Inferior parietal cortex (tissue), 1 donor: ENCODE measurements around the gene FAM83B.

Source experiments
- DNase-seq: peaks from one replicate; pipeline ENCODE4 v3.0.0-alpha.2; 2016; ENCODE audit errors: extremely low spot score

The FAM83B gene

DNA sequence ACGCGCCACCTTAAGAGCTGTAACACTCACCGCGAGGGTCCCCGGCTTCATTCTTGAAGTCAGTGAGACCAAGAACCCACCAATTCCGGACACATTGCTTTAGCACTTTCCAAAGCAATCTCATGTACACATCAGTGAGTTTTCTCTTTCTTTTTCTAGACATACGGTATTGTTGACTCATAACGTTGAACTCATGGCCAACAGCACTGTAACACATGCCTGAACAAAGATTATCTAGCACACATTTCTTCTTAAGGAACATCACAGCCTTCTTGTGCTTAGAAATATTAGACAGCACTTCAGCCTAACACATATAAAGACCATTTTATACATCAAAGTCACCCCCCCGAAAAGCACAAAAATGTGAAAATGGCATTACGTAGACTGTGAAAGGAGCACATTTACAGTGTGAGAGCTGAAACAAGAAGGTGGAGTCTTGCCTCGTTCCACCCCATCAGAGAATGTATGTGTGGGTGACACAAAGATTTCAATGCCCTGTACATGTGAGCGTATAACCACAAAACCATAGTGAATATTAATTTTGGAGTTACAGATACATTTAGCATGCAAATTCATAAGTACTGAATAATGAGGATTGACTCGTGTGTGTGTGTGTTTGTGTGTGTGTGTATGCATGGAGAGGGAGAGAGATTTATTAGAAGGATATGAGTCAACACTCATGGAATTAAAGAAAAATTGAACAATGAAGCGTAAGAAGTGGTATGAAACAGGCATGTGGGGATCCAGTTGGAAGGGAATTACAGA is 134.1 kb downstream of the FAM83B start:
- no peak for DNase-seq

DNA sequence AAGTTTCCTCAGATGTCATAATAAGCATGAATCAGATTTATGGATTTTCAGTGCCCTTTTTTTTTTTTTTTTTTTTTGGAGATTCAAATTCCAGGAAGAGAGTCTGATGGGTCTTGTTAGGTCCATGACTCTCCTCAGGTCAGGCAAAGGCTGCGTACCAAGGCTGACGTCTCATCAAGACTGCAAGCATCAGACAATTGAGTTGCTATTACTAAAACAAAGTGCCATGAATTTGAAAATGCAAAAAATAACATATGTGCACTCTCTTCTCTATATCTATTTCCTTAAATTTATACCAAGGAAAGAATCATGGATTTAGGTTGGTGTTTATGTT is 134.7 kb downstream of the FAM83B start:
- no peak for DNase-seq

DNA sequence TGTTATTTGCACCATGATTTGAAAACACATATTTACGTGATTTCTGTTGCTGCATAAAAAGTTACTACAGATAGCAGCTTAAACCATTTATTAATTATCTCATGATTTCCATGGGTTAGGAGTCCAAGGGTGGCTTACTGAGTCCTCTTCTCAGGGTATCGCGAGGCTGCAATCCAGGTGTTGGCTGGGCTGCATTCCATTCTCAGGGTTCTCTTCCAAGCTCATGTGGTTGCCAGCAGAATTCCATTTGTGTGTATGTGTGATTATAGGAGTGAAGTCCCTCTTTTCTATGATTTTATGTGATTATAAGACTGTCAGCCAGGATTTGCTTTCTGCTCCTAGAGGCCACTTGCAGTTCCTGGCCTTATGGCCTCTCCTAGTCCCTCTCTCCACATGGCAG is 135.1 kb downstream of the FAM83B start:
- no peak for DNase-seq

DNA sequence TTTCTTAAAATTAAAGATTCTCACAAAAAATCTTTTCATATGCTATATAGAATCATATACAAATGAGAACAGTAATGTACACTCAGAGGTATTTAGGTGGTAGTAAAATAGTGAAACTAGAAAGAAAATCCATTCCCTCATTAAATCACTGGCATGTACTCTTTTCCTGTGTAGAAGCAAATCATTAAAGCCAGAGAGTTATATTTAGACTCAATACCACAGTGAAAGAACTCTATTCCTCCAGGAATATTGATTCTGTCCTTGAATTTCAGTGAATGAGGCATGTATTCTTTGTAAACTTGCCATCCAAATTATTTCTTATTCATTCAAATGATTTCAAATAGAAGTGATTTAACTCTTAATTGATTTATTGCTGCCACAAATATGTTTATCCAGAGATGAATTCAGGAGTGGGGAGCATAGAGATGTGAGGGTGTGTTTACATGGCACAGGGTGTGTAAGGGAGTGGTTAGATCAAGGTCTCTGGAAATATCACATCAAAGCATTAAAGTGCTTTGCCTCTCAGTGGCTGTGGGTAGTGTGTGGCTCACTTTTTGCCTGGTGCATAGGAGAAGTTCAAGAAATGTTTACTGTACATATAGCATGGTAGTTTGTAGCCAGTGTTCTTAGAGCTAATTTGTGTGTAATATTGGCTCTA is 141.2 kb downstream of the FAM83B start:
- DNase-seq = no peak

DNA sequence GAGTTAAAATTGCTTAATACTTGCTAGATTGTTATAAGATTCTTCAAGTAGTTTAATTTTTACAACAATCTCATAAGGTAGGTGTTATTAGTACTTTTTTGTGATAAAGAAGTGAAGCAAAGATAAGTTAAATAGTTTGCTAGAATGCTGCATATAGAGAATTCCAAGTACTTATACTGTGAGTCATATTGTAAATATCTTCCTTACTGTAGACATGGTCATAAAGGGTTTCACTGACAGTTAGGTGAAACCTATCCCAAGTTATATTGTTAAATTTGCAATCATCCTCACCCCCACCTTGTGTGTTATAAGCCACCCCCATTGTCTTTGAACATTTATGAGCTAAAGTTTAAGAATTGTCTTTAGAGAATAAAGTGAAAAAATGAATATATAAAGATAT is 142.0 kb downstream of the FAM83B start:
- DNase-seq = no peak

DNA sequence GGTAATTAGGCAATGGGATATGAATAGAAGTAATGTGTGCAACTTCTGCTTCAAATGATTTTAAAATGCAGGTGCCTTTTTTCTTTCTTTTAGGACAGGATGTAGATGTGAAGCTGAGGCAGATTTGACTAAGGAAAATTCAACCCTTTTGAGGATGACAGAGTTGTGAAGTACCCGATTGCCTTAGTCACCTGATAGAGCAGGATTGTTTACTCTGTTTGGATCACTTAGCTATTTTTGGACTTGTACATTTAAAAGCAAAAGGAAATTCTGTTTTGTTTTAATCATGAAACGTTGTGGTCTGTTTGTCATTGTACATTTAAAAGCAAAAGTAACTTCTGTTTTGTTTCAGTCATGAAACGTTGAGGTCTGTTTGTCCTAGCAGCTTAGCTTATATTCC is 143.4 kb downstream of the FAM83B start:
- no peak for DNase-seq
